HepG2 (cell line): ENCODE results near the gene B9D2. TPM values are rescaled to one million over a fixed set of nuclear protein-coding genes. Genes with fewer than 3 reads are reported as not detected.

Source experiments
- HNRNPK ChIP-seq: fragments of 200-400 bp; formaldehyde crosslinking; IDR thresholded peaks from 2 replicates; pipeline ENCODE4 v1.6.1; 2018; ENCODE audit warnings: low read length, low read depth, moderate library complexity, mild to moderate bottlenecking; ENCODE audit not compliant: poor library complexity, severe bottlenecking
- NFATC3 ChIP-seq: sonication (generic); formaldehyde crosslinking; IDR thresholded peaks from 2 replicates; pipeline ENCODE4 v1.5.1; 2020; ENCODE audit warnings: mild to moderate bottlenecking, missing genetic modification reagents
- PAWR ChIP-seq: sonication (generic); formaldehyde crosslinking; IDR thresholded peaks from 2 replicates; pipeline ENCODE4 v1.4.0; 2020; ENCODE audit warnings: missing genetic modification reagents, mild to moderate bottlenecking, borderline replicate concordance
- RFX5 ChIP-seq: IDR thresholded peaks from 2 replicates; pipeline ENCODE4 v1.6.1; 2011; ENCODE audit warnings: low read depth, low read length, improper control_type of control experiment
- SETDB1 ChIP-seq: sonication (generic); formaldehyde crosslinking; IDR thresholded peaks from 2 replicates; pipeline ENCODE4 v1.5.1; 2020; ENCODE audit warnings: missing genetic modification reagents, mild to moderate bottlenecking, borderline replicate concordance
- YEATS2 ChIP-seq: sonication (generic); formaldehyde crosslinking; IDR thresholded peaks from 2 replicates; pipeline ENCODE4 v1.4.0; 2020; ENCODE audit warnings: missing genetic modification reagents, borderline replicate concordance
- ZFP90 ChIP-seq: sonication (generic); formaldehyde crosslinking; IDR thresholded peaks from 2 replicates; pipeline ENCODE4 v1.8.0; 2022; ENCODE audit warnings: missing genetic modification reagents, mild to moderate bottlenecking, inconsistent platforms, borderline replicate concordance
- ZFP91 ChIP-seq: sonication (generic); formaldehyde crosslinking; IDR thresholded peaks from 2 replicates; pipeline ENCODE4 v1.9.0; 2022; ENCODE audit warnings: missing genetic modification reagents, mild to moderate bottlenecking, borderline replicate concordance
- ZFY ChIP-seq: sonication (generic); formaldehyde crosslinking; IDR thresholded peaks from 2 replicates; pipeline ENCODE4 v1.4.0; 2020; ENCODE audit warnings: missing genetic modification reagents
- ZNF10 ChIP-seq: sonication (generic); formaldehyde crosslinking; IDR thresholded peaks from 2 replicates; pipeline ENCODE4 v1.4.0; 2020; ENCODE audit warnings: mild to moderate bottlenecking, low read depth, missing genetic modification reagents, borderline replicate concordance
- ZNF382 ChIP-seq: sonication (generic); formaldehyde crosslinking; IDR thresholded peaks from 2 replicates; pipeline ENCODE4 v1.5.0; 2020; ENCODE audit warnings: missing genetic modification reagents, mild to moderate bottlenecking, borderline replicate concordance
- ZNF512 ChIP-seq: sonication (generic); formaldehyde crosslinking; IDR thresholded peaks from 2 replicates; pipeline ENCODE4 v1.4.0; 2020; ENCODE audit warnings: mild to moderate bottlenecking, missing genetic modification reagents
- ZNF549 ChIP-seq: sonication (generic); formaldehyde crosslinking; IDR thresholded peaks from 2 replicates; pipeline ENCODE4 v1.5.0; 2020; ENCODE audit warnings: missing genetic modification reagents
- ZNF749 ChIP-seq: sonication (generic); formaldehyde crosslinking; IDR thresholded peaks from 2 replicates; pipeline ENCODE4 v1.8.0; 2022; ENCODE audit warnings: mild to moderate bottlenecking, missing genetic modification reagents, moderate library complexity, borderline replicate concordance
- ZNF766 ChIP-seq: sonication (generic); formaldehyde crosslinking; IDR thresholded peaks from 2 replicates; pipeline ENCODE4 v1.5.0; 2020; ENCODE audit warnings: missing genetic modification reagents, borderline replicate concordance
- ZNF784 ChIP-seq: sonication (generic); formaldehyde crosslinking; IDR thresholded peaks from 2 replicates; pipeline ENCODE4 v1.5.1; 2020; ENCODE audit warnings: missing genetic modification reagents, mild to moderate bottlenecking, borderline replicate concordance
- ZNF883 ChIP-seq: sonication (generic); formaldehyde crosslinking; IDR thresholded peaks from 2 replicates; pipeline ENCODE4 v1.5.1; 2020; ENCODE audit warnings: mild to moderate bottlenecking, missing genetic modification reagents; ENCODE audit errors: not compliant biosample characterization
- polyA plus RNA-seq, 8 experiments: library from polyadenylated mRNA; depleted of rRNA in 3 of 8; stranded (reverse) in 7 of 8; unstranded in 1 of 8; fragments of >200 nt; fragmentation: Illumina TruSeq in 4 of 8; extraction: Trizol in 4 of 8; gene quantifications; 2 replicates each; pipeline versions ENCODE4 v1.2.1 to v1.2.3, GENCODE V29; 2011 to 2016; ENCODE audit warnings: low read depth in 4 of 8, missing spikeins in 1 of 8, mixed read lengths in 1 of 8; ENCODE audit not compliant: insufficient read depth in 1 of 8
- total RNA-seq, 5 experiments: library from RNA; depleted of rRNA; stranded (reverse); fragments of >200 nt; fragmentation: Illumina TruSeq; extraction: Trizol; gene quantifications; 2 replicates each; pipeline ENCODE4 v1.2.3, GENCODE V29; 2016; ENCODE audit warnings: low read depth in 1 of 5
- TF ChIP-seq, protein P1 (sequence below): sonication (generic); formaldehyde crosslinking; IDR thresholded peaks from 2 replicates; pipeline ENCODE4 v1.4.0; 2020; ENCODE audit warnings: missing genetic modification reagents
- TF ChIP-seq, protein P2 (sequence below): sonication (generic); formaldehyde crosslinking; IDR thresholded peaks from 2 replicates; pipeline ENCODE4 v1.5.0; 2020; ENCODE audit warnings: missing genetic modification reagents, mild to moderate bottlenecking, borderline replicate concordance

Gene B9D2
- total and polyA plus RNA-seq, 2 of the 13 experiments (the other 11 are each of a cell fraction or from before 2014, with no cell fraction given): 3.1 to 4.4 TPM

- TF ChIP-seq ZFP91 (CRISPR knock-in tag) (peak; percentile 63; the same call in 1 of the 2 replicates), ZNF549 (CRISPR knock-in tag) (no peak), ZNF766 (no peak), PAWR (CRISPR knock-in tag) (no peak), ZFY (CRISPR knock-in tag) (peak; percentile 66), ZNF784 (CRISPR knock-in tag) (no peak), ZNF382 (CRISPR knock-in tag) (no peak), NFATC3 (no peak), ZFP90 (CRISPR knock-in tag) (no peak), HNRNPK (no peak), SETDB1 (no peak), ZNF749 (CRISPR knock-in tag) (no peak), ZNF883 (CRISPR knock-in tag) (no peak), ZNF512 (CRISPR knock-in tag) (0 out of 2 replicates have a peak, but pooled peaks have one; percentile 32), YEATS2 (peak; percentile 35; the same call in 1 of the 2 replicates), ZNF10 (CRISPR knock-in tag) (no peak), RFX5 (no peak)
- TF ChIP-seq, protein P1, sequence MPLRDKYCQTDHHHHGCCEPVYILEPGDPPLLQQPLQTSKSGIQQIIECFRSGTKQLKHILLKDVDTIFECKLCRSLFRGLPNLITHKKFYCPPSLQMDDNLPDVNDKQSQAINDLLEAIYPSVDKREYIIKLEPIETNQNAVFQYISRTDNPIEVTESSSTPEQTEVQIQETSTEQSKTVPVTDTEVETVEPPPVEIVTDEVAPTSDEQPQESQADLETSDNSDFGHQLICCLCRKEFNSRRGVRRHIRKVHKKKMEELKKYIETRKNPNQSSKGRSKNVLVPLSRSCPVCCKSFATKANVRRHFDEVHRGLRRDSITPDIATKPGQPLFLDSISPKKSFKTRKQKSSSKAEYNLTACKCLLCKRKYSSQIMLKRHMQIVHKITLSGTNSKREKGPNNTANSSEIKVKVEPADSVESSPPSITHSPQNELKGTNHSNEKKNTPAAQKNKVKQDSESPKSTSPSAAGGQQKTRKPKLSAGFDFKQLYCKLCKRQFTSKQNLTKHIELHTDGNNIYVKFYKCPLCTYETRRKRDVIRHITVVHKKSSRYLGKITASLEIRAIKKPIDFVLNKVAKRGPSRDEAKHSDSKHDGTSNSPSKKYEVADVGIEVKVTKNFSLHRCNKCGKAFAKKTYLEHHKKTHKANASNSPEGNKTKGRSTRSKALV: no peak
- TF ChIP-seq, protein P2, sequence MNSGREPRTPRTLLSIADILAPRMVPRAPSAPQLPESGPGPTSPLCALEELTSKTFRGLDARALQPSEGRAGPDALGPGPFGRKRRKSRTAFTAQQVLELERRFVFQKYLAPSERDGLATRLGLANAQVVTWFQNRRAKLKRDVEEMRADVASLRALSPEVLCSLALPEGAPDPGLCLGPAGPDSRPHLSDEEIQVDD (CRISPR knock-in tag): no peak
Observed at GRCh38 chr19:41352609-41353465, 11.1 kb downstream of the B9D2 start (continued).
